Sigmoid colon (tissue), 4 donors: ENCODE measurements around the gene SND1.

Source experiments
- POLR2A ChIP-seq, 2 donors: fragments of 450-650 bp; IDR thresholded peaks; one replicate each; pipeline ENCODE4 v1.6.1; 2016; ENCODE audit warnings: antibody characterized with exemption in 2 of 2, mild to moderate bottlenecking in 2 of 2, moderate library complexity in 2 of 2
- POLR2AphosphoS5 ChIP-seq, 4 donors: sonication (generic); formaldehyde crosslinking; IDR thresholded peaks; one replicate each; pipeline ENCODE4 v1.6.1; 2017; ENCODE audit warnings: antibody characterized with exemption in 4 of 4
- TF ChIP-seq, protein P1 (sequence below), 4 experiments: fragments of 450-650 bp in 3 of 4; fragments of 200-600 bp in 1 of 4; IDR thresholded peaks; one replicate each; pipeline ENCODE4 v1.5.1; 2016 to 2019; ENCODE audit warnings: antibody characterized with exemption in 4 of 4, mild to moderate bottlenecking in 3 of 4, moderate library complexity in 2 of 4

DNA sequence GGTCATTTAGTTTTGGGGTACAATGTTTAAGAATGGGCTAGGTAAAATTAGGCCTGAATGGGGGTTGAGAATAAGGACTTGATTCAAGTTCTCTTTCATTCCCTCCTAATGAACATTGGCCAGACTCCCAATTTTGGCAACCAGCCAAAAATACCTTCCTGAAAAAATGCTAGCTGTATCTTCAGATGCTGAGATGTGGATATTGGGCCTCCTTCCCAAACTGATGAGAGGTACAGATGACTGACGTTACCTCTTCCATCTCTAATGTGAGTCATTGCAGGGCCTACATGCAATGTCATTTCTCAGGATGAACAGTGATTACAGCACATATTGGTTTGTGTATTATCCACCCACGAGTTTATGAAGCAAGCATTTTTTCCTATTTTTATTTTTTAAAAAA lies 151.6 kb downstream of the SND1 start:
- TF ChIP-seq POLR2A (IDR thresholded peaks at IDR 0.05): no peak
- TF ChIP-seq, protein P1, sequence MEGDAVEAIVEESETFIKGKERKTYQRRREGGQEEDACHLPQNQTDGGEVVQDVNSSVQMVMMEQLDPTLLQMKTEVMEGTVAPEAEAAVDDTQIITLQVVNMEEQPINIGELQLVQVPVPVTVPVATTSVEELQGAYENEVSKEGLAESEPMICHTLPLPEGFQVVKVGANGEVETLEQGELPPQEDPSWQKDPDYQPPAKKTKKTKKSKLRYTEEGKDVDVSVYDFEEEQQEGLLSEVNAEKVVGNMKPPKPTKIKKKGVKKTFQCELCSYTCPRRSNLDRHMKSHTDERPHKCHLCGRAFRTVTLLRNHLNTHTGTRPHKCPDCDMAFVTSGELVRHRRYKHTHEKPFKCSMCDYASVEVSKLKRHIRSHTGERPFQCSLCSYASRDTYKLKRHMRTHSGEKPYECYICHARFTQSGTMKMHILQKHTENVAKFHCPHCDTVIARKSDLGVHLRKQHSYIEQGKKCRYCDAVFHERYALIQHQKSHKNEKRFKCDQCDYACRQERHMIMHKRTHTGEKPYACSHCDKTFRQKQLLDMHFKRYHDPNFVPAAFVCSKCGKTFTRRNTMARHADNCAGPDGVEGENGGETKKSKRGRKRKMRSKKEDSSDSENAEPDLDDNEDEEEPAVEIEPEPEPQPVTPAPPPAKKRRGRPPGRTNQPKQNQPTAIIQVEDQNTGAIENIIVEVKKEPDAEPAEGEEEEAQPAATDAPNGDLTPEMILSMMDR (IDR thresholded peaks at IDR 0.05): no peak
- no peak for TF ChIP-seq POLR2AphosphoS5 (IDR thresholded peaks at IDR 0.05)
